ACC112 (cell line): Measurements from ENCODE around the gene SNX14.

Source experiments
- H2AFZ ChIP-seq: fragments of 200-600 bp; sonication (generic); one replicate; pipeline ENCODE4 v1.6.0; 2017; ENCODE audit warnings: antibody characterized with exemption, low read length; ENCODE audit not compliant: unreplicated experiment
- H3K27ac ChIP-seq: fragments of 200-600 bp; sonication (generic); 2 replicates; pipeline ENCODE4 v1.5.1; 2014; ENCODE audit warnings: low read depth, mild to moderate bottlenecking, antibody characterized with exemption, low read length, moderate library complexity
- H3K27me3 ChIP-seq: fragments of 200-600 bp; sonication (generic); 2 replicates; pipeline ENCODE4 v1.6.1; 2014; ENCODE audit warnings: mild to moderate bottlenecking, antibody characterized with exemption, low read length, moderate library complexity, mixed read lengths; ENCODE audit not compliant: insufficient read depth
- H3K36me3 ChIP-seq: fragments of 200-600 bp; sonication (generic); 2 replicates; pipeline ENCODE4 v1.6.1; 2016; ENCODE audit warnings: mild to moderate bottlenecking, antibody characterized with exemption, low read length, moderate library complexity, mixed read lengths; ENCODE audit not compliant: insufficient read depth
- H3K4me1 ChIP-seq: fragments of 200-600 bp; sonication (generic); one replicate; pipeline ENCODE4 v1.6.1; 2016; ENCODE audit warnings: low read length, mixed read lengths; ENCODE audit not compliant: insufficient read depth, unreplicated experiment, control insufficient read depth
- H3K4me3 ChIP-seq: fragments of 200-600 bp; sonication (generic); 2 replicates; pipeline ENCODE4 v1.5.1; 2014; ENCODE audit warnings: mild to moderate bottlenecking, low read depth, low read length
- H3K79me2 ChIP-seq: fragments of 200-600 bp; sonication (generic); one replicate; pipeline ENCODE4 v1.6.0; 2016; ENCODE audit warnings: low read length; ENCODE audit not compliant: control insufficient read depth, unreplicated experiment, insufficient read depth

Gene SNX14

GRCh38 chr6:85498596-85499258, 94.9 kb downstream of the SNX14 start:
- Histone ChIP-seq H2AFZ (no peak overlapping the region), H3K79me2 (no peaks in the 10 kb centered on the region), H3K4me3 (no peak overlapping the region), H3K4me1 (peaks cover 18% of the 10 kb centered on the region), H3K36me3 (peaks cover 20% of the 10 kb centered on the region), H3K27ac (no peak overlapping the region), H3K27me3 (no peaks in the 10 kb centered on the region)

GRCh38 chr6:85496856-85497255, 96.8 kb downstream of the SNX14 start:
- Histone ChIP-seq H3K4me1 (peaks cover 18% of the 10 kb centered on the region), H3K79me2 (no peaks in the 10 kb centered on the region), H3K36me3 (peaks cover 37% of the 10 kb centered on the region), H3K27ac (no peak overlapping the region), H3K27me3 (no peaks in the 10 kb centered on the region), H3K4me3 (no peak overlapping the region), H2AFZ (no peak overlapping the region)

GRCh38 chr6:85496009-85496579, 97.6 kb downstream of the SNX14 start:
- Histone ChIP-seq H3K36me3 (peaks cover 43% of the 10 kb centered on the region), H3K79me2 (no peaks in the 10 kb centered on the region), H3K27ac (no peak overlapping the region), H2AFZ (no peak overlapping the region), H3K4me3 (no peak overlapping the region), H3K27me3 (no peaks in the 10 kb centered on the region), H3K4me1 (peaks cover 18% of the 10 kb centered on the region)

GRCh38 chr6:85494547-85495536, 98.8 kb downstream of the SNX14 start:
- no peak overlapping the region for H3K27ac ChIP-seq
- H3K27me3 ChIP-seq, result no peaks in the 10 kb centered on the region
- no peaks in the 10 kb centered on the region for H3K79me2 ChIP-seq
- H2AFZ ChIP-seq, result no peak overlapping the region
- peaks cover 54% of the 10 kb centered on the region for H3K36me3 ChIP-seq
- no peak overlapping the region for H3K4me3 ChIP-seq
- peaks cover 27% of the 10 kb centered on the region for H3K4me1 ChIP-seq

GRCh38 chr6:85493389-85493788, 100.3 kb downstream of the SNX14 start:
- Histone ChIP-seq H3K79me2 (no peaks in the 10 kb centered on the region), H3K4me3 (no peak overlapping the region), H3K36me3 (peaks cover 63% of the 10 kb centered on the region), H2AFZ (no peak overlapping the region), H3K4me1 (peaks cover 14% of the 10 kb centered on the region), H3K27me3 (no peaks in the 10 kb centered on the region), H3K27ac (no peak overlapping the region)

GRCh38 chr6:85490516-85491248, 103.0 kb downstream of the SNX14 start:
- Histone ChIP-seq H3K27me3 (no peaks in the 10 kb centered on the region), H3K4me3 (no peak overlapping the region), H3K4me1 (peaks cover 13% of the 10 kb centered on the region), H3K27ac (no peak overlapping the region), H2AFZ (no peak overlapping the region), H3K79me2 (no peaks in the 10 kb centered on the region), H3K36me3 (peaks cover 72% of the 10 kb centered on the region)

- no peaks in the 10 kb centered on the region for H3K79me2 ChIP-seq
- H3K4me3 ChIP-seq, result no peak overlapping the region
- peaks cover 42% of the 10 kb centered on the region for H3K36me3 ChIP-seq
- no peaks in the 10 kb centered on the region for H3K27me3 ChIP-seq
- H3K4me1 ChIP-seq, result peaks cover 20% of the 10 kb centered on the region
- no peak overlapping the region for H3K27ac ChIP-seq
- no peak overlapping the region for H2AFZ ChIP-seq
These were observed 108.7 kb downstream of the SNX14 start for GRCh38 chr6:85484948-85485347.

- H3K4me1 ChIP-seq, result peaks cover 19% of the 10 kb centered on the region
- no peak overlapping the region for H3K27ac ChIP-seq
- H2AFZ ChIP-seq, result no peak overlapping the region
- H3K79me2 ChIP-seq, result no peaks in the 10 kb centered on the region
- H3K4me3 ChIP-seq, result no peak overlapping the region
- peaks cover 40% of the 10 kb centered on the region; the same call in 1 of the 2 replicates for H3K36me3 ChIP-seq
- H3K27me3 ChIP-seq, result no peaks in the 10 kb centered on the region
These were observed 109.8 kb downstream of the SNX14 start for GRCh38 chr6:85483846-85484245.

GRCh38 chr6:85482905-85483700, 110.6 kb downstream of the SNX14 start:
- peaks cover 2% of the 10 kb centered on the region for H3K79me2 ChIP-seq
- H2AFZ ChIP-seq, result peak overlapping the region; percentile 40
- 0 out of 2 replicates have a peak overlapping the region, but pooled peaks have one; percentile 7 for H3K4me3 ChIP-seq
- peak overlapping the region; percentile 84 for H3K27ac ChIP-seq
- peaks cover 41% of the 10 kb centered on the region; the same call in 1 of the 2 replicates for H3K36me3 ChIP-seq
- H3K4me1 ChIP-seq, result peaks cover 19% of the 10 kb centered on the region
- H3K27me3 ChIP-seq, result no peaks in the 10 kb centered on the region
